PFSK-1 (cell line): ENCODE data around the gene EXOC6.

Source experiments
- FOXP2 ChIP-seq: optimal IDR thresholded peaks from 2 replicates; pipeline ENCODE3; 2011; ENCODE audit warnings: borderline replicate concordance, control low read depth, inconsistent platforms; ENCODE audit not compliant: insufficient read depth; ENCODE audit errors: extremely low read length, extremely low read depth
- POLR2AphosphoS5 ChIP-seq: IDR thresholded peaks from 2 replicates; pipeline ENCODE4 v1.6.1; 2012; ENCODE audit warnings: low read depth, mild to moderate bottlenecking, control low read depth, low read length, moderate library complexity
- SIN3A ChIP-seq: IDR thresholded peaks from 2 replicates; pipeline ENCODE4 v1.6.1; 2012; ENCODE audit warnings: mild to moderate bottlenecking, low read length, moderate library complexity, borderline replicate concordance; ENCODE audit not compliant: insufficient read depth
- TAF1 ChIP-seq: IDR thresholded peaks from 2 replicates; pipeline ENCODE4 v1.6.1; 2012; ENCODE audit warnings: low read length, control low read depth, borderline replicate concordance; ENCODE audit not compliant: insufficient read depth
- TF ChIP-seq, protein P1 (sequence below), 2 experiments: IDR thresholded peaks; 2 replicates each; pipeline versions ENCODE4 v1.6.1 to v1.8.0; 2011 to 2012; ENCODE audit warnings: low read depth in 2 of 2, low read length in 2 of 2, control low read depth in 1 of 2, inconsistent platforms in 1 of 2, mild to moderate bottlenecking in 1 of 2, moderate library complexity in 1 of 2; ENCODE audit not compliant: insufficient read depth in 1 of 2

EXOC6 gene

DNA sequence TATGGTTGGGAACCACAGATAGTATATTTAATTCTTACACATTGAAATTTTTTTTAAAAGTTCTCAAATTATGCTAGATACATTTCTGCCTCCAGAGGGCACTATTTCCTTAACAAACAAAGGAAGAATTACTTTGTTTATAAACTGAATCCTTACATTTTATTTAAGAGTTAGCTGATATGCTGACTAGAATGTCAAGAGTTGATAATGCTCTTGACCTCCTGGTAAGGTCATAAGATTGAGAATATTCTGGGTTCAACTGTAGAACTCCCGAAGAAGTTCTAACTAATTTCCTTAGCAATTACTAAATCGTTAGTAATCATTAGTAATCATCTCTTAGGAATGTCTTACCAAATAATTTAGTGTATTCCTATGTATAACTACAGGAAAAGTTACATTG lies 117.0 kb downstream of the EXOC6 start:
- no peak for TF ChIP-seq TAF1
- no peak for TF ChIP-seq SIN3A
- no peak for TF ChIP-seq FOXP2
- no peak for TF ChIP-seq POLR2AphosphoS5

DNA sequence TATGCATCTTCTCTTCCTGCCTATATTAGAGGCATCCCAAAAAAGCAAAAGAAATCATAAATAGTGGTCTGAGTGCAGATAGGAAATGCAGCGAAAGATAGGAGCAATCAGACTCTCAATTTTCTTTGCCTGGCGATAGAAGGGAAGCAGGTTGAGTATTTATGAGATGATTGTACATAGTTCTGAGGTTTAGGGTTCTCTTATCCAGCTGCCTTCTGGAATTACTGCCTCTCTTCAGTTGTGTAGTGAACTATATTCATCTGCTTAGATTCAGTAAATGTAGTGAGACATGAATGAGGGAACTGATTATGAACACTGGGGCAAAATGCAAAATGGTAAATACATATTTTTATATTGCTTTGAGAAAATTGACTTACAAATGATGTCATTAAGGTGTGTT lies 119.3 kb downstream of the EXOC6 start:
- no peak for TF ChIP-seq POLR2AphosphoS5
- TF ChIP-seq, protein P1, sequence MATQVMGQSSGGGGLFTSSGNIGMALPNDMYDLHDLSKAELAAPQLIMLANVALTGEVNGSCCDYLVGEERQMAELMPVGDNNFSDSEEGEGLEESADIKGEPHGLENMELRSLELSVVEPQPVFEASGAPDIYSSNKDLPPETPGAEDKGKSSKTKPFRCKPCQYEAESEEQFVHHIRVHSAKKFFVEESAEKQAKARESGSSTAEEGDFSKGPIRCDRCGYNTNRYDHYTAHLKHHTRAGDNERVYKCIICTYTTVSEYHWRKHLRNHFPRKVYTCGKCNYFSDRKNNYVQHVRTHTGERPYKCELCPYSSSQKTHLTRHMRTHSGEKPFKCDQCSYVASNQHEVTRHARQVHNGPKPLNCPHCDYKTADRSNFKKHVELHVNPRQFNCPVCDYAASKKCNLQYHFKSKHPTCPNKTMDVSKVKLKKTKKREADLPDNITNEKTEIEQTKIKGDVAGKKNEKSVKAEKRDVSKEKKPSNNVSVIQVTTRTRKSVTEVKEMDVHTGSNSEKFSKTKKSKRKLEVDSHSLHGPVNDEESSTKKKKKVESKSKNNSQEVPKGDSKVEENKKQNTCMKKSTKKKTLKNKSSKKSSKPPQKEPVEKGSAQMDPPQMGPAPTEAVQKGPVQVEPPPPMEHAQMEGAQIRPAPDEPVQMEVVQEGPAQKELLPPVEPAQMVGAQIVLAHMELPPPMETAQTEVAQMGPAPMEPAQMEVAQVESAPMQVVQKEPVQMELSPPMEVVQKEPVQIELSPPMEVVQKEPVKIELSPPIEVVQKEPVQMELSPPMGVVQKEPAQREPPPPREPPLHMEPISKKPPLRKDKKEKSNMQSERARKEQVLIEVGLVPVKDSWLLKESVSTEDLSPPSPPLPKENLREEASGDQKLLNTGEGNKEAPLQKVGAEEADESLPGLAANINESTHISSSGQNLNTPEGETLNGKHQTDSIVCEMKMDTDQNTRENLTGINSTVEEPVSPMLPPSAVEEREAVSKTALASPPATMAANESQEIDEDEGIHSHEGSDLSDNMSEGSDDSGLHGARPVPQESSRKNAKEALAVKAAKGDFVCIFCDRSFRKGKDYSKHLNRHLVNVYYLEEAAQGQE (IDR thresholded peaks at IDR 0.05; ENCODE audit: insufficient read depth in 1 of 2, low read depth in 2 of 2, low read length in 2 of 2) = no peak

DNA sequence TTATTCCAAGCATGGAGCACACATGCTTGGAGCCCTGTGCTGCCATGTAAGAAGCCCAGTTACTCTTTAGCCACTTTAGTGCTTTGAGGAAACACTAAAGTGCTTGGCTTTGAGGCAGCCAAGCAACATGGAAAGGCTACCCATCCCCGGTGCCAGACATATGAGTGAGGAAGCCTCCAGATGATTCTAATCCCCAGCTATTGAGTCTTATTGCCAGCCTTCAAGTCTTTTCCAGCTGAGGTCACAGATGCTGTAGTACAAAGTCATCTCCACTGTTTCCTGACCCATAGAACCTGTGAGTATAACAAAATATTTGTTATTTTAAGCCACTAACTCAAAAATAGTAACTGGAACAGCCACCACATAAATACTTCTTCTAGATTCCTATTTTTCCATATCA lies 120.8 kb downstream of the EXOC6 start:
- TF ChIP-seq SIN3A (no peak), TAF1 (no peak), POLR2AphosphoS5 (no peak), FOXP2 (no peak)
- TF ChIP-seq, protein P1 (IDR thresholded peaks at IDR 0.05; ENCODE audit: insufficient read depth in 1 of 2, low read depth in 2 of 2, low read length in 2 of 2) = no peak

DNA sequence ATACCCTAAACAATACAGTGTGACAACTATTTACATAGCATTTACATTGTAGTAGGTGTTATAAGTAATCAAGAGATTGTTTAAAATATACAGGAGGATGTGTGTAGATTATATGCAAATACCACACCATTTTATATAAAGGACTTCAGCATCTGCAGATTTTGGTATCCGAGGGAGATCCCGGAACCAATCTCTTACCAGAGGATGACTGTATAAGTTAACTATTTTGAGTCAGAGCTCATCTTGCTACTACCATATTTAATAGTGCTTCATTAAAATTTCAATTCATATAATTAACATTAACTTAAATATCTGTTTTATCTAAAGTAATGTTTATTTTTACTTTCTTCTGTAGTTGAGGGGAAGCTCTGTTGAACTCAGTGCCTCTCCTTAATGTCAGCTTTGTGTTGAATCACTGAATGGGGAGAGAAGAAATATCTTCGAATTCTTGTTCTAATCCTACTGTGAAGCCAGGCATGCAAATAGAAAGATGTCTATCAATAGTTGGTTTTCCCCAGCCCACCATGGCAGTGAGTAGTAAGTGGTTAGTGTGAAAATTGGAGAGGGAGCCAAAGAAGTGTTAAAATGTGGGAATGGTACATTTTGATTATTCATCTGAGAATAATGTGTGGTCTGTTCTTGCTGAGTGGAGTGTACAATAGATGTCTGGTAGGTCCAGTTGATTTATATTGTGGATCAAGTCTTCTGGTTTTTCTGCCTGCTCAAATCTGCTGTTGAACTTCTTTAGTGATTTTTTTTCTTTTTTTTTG lies 122.2 kb downstream of the EXOC6 start:
- TF ChIP-seq TAF1 (no peak), FOXP2 (no peak), POLR2AphosphoS5 (no peak), SIN3A (no peak)
- TF ChIP-seq, protein P1 (IDR thresholded peaks at IDR 0.05; ENCODE audit: insufficient read depth in 1 of 2, low read depth in 2 of 2, low read length in 2 of 2) = no peak

DNA sequence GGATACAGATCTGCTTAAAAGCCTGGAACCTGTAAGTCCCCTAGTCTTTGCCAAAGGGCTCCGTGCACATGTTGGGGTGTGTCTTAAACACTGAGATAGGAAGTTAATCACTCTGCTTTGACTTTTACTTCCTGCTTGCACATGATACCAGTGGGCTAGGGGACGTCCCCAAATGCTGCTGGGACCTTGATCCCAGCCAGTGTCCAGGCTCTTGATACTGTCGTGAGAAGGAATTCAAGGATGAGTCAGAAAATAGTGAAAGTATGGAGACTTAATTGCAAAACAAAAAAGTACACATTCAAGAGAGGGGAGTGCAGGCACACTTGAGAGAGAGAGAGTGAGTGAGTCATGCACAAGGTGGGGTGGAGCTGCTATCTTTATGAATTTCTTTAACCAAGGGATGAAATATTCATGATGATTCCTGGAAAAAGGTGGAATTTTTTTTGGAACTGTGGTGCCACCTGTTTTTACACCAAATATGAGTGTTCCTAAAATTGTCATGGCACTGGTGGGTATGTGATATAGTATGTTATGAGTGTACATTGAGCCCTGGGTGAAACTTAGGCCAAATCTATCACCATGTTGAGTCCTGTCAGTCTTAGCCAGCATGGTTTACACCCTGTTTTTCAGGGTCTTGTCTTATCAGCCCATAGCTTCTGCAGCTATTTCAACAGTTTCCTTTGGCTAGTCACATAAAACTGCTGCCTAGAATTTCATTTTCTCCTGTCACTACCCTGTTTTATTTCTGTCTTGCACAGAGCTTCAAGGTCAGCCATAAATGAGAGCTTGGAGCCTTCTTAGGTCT lies 123.9 kb downstream of the EXOC6 start:
- no peak for TF ChIP-seq FOXP2
- no peak for TF ChIP-seq TAF1
- TF ChIP-seq, protein P1 (IDR thresholded peaks at IDR 0.05; ENCODE audit: insufficient read depth in 1 of 2, low read depth in 2 of 2, low read length in 2 of 2) = no peak
- no peak for TF ChIP-seq POLR2AphosphoS5
